GM21381 (cell line): ENCODE data around the gene FOXN1.

Experiments used
- ATAC-seq: cut with Tn5 transposase; IDR thresholded peaks from one replicate; pipeline ENCODE4 v1.9.1; 2021; ENCODE audit warnings: mild to moderate bottlenecking, moderate library complexity; ENCODE audit not compliant: unreplicated experiment

FOXN1 gene

DNA sequence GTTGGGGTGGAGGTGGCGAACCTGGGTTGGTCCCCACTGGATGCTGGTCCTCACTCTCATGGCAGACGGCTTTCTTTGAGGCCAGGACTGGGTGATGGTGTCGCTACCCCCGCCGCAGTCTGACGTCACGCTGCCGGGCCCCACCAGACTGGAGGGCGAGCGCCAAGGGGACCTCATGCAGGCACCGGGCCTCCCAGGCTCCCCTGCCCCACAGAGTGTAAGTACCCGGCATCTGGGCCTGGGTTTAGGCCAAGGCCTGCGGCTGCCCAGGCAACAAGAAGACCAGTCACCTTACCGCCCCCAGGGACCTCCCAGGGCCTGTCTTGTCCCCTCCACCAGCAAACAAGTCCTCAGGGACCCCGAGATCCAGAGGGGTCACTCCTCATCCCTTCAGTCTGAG, 17.7 kb downstream of the FOXN1 start:
- ATAC-seq = no peak

DNA sequence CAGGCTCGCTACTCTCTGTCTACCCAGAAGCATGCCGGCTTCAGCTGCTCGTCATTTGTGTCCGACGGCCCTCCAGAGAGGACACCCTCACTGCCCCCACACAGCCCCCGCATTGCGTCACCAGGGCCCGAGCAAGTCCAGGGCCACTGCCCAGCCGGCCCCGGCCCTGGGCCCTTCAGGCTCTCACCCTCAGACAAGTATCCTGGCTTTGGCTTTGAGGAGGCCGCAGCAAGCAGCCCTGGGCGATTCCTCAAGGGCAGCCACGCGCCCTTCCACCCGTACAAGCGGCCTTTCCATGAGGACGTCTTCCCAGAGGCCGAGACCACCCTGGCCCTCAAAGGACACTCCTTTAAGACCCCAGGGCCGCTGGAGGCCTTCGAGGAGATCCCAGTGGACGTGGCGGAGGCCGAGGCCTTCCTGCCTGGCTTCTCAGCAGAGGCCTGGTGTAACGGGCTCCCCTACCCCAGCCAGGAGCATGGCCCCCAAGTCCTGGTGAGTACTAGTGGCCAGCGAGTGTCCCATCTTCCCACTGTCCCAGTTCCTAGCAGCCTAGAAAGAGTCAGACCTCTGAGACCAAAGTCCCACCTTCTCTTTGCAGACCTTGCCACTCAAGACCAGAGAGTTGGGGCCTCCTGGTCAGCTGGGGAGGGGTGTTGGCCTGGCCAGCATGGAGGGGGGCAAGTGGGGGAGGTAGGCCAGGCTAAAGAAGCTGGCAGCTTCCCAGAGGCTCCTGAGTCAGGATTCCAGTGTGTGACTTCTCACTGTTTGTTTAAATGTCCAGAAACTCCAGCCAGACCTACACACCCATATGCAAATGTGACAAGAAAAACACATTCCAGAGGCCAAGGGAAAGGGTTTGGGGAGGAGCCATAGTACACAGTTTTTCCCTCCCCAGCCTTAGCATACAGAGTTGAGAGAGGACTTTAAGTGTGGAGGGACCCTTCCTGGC, 18.6 kb downstream of the FOXN1 start:
- ATAC-seq = no peak

DNA sequence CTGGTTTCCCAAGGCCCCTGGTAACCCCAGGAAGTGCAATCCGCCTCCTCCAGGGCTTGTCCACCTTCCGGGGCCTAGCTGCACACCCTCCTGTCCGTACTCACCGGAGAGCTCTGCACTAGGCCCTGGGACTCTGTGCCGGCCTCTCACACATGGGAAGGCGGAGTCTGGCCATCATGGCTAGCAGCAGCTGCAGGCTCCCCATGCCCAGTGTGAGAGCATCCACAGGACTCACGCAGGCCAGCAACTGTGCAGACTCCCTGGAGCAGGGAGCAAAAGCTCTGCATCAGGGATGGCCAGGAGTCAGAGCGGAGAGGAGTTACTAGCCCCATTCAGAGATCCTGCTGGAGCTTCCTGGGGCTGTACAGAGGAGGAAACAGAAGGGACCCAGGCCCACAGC, 20.2 kb downstream of the FOXN1 start:
- no peak for ATAC-seq

- no peak for ATAC-seq
Observed at GRCh38 chr17:28527181-28527681, 21.1 kb downstream of the FOXN1 start.

GRCh38 chr17:28527859-28528258, 21.7 kb downstream of the FOXN1 start:
- ATAC-seq = no peak

- no peak for ATAC-seq
Observed at GRCh38 chr17:28528327-28529012, 22.3 kb downstream of the FOXN1 start.

DNA sequence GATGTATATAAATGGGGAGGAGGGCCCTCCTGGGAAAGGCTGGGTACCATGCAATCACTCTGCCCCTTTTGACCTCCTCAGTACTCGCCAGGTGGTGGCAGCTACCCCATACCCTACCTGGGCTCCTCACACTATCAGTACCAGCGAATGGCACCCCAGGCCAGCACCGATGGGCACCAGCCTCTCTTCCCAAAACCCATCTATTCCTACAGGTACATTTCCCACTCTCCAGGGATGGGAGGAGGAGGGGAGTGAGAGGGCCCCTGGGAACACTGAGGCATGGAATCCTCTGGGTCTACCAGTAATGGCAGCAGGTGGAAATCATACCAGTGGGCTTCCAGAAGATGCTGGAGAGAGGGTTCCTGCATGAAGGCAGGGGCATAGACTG, 22.9 kb downstream of the FOXN1 start:
- ATAC-seq = no peak

DNA sequence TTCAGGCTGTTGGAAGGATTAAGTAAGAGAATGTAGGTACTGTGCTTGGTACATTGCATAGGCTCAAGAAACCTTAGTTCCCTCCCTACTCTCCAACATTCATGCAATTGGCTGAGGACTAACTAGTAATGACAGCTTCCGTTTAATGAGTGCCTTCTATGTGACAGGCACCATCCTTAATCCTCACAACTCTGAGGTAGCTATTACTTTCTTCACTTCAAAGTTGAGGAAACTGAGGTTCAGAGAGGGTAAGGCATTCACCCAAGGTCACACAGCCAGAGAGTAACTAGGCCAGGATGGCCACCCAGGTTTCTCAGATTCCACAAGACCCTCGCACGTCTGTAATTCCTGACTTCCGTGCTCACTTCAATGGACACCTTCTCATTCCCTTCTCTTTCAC, 24.1 kb downstream of the FOXN1 start:
- no peak for ATAC-seq

GRCh38 chr17:28530926-28531325, 24.8 kb downstream of the FOXN1 start:
- ATAC-seq = no peak

GRCh38 chr17:28532050-28532960, 26.2 kb downstream of the FOXN1 start:
- no peak for ATAC-seq

DNA sequence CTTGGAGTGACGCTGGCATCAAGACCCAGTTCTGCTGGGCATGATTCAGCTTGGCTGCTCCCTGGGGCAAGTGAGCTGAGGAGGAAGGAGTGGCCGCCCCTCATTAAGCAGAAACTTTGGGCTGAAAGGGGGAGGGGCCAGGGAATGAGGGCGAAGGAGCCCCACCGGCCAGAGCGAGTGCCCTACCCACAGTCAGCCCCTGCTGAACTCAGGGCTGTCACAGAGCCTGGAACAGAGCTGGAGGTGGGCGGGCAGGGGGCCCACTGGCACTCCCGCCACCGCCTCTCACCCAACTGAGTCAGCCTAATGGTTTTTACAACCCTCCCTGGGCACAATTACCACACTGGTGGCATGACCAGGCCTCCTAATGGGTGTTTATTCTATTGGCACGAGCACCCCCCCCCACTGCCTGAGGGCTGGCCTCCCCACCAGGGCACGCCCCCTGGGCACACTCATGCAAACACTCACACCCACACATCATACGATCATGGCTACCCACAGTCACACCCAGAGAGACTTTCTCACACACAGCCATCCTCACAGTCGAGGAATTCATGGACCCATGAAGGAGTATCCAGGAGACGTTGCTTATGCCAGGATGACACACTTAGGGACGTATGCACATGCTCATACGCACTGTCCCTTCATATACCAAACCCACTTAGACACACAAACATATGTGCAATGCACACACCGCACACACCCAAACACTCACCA, 27.1 kb downstream of the FOXN1 start:
- no peak for ATAC-seq

- ATAC-seq = no peak
Observed at GRCh38 chr17:28534740-28535375, 28.7 kb downstream of the FOXN1 start.

DNA sequence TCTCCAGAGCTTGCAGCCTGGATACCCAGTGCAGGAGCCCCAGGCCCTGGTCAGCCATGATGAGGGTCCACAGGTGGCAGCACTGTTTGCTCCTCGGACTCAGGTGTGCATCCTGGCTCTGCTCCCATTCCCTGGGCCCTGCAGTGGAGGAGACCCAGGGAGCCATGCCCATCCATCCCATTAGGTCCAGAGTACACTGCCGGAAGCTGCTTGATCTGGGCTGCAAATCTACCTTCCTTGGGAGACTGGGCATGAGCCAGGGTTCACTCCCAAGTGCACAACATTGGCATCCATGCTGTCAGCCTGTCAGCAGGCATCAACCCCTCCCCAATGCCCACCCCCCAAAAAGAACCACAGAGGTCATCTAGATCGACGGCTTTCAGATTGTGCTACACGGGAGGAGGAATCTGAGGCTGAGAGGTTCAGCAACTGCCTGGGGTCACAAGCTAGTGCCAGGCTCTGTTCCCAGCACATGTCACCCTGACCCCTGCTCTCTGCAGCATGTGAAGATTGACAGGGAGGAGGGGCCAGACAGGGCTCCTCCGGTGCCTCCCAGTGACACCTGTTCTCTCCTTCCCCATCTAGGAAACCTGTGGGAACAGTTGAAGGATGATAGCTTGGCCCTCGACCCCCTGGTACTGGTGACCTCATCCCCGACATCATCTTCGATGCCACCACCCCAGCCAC, 30.5 kb downstream of the FOXN1 start:
- no peak for ATAC-seq

GRCh38 chr17:28537219-28537610, 31.1 kb downstream of the FOXN1 start:
- ATAC-seq = no peak

DNA sequence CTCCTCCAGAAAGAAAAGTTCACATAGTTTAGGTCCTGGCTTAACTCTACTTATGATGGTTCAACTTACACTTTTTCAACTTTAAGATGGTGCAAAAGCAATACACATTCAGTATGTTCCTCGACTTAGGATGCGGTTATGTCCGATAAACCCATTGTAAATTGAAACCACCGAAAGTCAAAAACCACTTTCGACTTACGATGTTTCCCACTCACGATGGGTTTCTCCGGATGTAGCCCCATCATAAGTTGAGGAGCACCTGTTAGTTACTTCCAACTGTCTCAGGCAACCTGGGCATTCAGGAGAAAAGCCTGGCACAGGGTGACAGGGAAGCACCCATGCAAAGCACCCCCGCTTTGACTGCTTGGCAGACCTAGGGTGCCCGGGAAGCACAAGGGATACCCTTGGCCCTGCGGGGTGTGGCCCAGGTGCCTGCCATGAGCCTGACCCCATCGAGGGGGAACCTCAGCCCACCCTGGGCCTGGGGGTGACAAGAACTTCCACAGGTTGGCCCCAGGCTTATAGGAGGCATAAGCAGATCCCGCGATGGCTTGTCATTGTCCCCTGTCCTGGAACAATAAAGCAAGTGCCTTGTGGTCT, 32.2 kb downstream of the FOXN1 start:
- no peak for ATAC-seq

- no peak for ATAC-seq
Observed at GRCh38 chr17:28540231-28540630, 34.1 kb downstream of the FOXN1 start.

DNA sequence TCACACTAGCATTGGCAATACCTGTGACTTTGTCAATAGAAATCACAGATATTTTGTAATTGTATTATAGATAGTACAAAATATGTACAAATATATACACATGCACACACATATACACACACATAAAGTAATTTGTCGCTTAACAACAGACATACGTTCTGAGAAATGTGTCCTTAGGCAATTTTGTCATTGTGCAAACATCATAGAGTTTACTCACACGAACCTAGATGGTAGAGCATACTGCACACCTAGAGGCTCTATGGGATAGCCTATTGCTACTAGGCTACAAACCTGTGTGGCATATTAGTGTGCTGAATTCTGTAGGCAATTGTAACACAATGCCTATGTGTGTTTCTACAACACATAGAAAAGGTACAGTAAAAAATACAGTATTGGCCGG, 35.3 kb downstream of the FOXN1 start:
- ATAC-seq = no peak

GRCh38 chr17:28544402-28545140, 38.4 kb downstream of the FOXN1 start:
- ATAC-seq = no peak
